Measurements from ENCODE around the gene FNIP2.
"Not testable (repeated sequence)": the region's sequence is repeated elsewhere in the genome, so short reads cannot be mapped to it uniquely, and the experiment has no call there.

FNIP2 gene

GRCh38 chr4:158870626-158871334 is 102.0 kb downstream of the FNIP2 start:
- peak; percentile 66 for DNase-seq (ENCODE audit: low spot score)

- no peak for DNase-seq (ENCODE audit: low spot score)
Measured at GRCh38 chr4:158871335-158871724, 102.5 kb downstream of the FNIP2 start.

- no peak for DNase-seq (ENCODE audit: low spot score)
Measured at GRCh38 chr4:158873795-158874401, 105.1 kb downstream of the FNIP2 start.

- DNase-seq (ENCODE audit: low spot score), result no peak
Measured at GRCh38 chr4:158875026-158875425, 106.2 kb downstream of the FNIP2 start.

GRCh38 chr4:158875455-158875854 is 106.6 kb downstream of the FNIP2 start:
- no peak for DNase-seq (ENCODE audit: low spot score)

- no peak for DNase-seq (ENCODE audit: low spot score)
Measured at GRCh38 chr4:158877069-158877468, 108.2 kb downstream of the FNIP2 start.

DNA sequence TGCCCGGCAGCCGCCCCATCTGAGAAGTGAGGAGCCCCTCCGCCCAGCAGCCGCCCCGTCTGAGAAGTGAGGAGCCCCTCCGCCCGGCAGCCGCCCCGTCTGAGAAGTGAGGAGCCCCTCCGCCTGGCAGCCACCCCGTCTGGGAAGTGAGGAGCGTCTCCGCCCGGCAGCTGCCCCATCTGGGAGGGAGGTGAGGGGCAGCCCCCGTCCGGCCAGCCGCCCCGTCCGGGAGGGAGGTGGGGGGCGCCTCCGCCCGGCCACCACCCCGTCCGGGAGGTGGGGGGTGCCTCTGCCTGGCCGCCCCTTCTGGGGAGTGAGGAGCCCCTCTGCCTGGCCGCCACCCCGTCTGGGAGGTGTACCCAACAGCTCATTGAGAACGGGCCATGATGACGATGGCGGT is 113.3 kb downstream of the FNIP2 start:
- DNase-seq (ENCODE audit: low spot score), result not testable (repeated sequence)

DNA sequence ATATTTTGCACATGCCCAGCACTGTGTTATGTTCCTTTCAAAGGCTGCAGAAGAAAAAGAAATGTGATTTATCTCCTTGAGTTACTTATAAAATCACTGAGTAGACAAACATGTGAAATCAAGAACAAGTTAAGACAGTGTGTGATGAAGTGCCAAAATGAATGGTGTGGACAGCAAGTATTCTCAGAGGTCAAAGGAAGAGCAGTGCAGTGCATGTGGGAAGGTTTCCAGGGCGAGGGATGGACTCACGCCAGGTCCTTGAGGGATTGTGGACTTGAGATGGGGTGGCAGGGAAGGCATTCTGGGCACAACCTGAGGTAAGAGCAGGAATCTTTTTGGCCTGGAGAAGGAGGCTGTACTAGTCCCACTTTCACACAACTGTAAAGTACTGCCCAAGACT is 115.5 kb downstream of the FNIP2 start:
- no peak for DNase-seq (ENCODE audit: low spot score)

DNA sequence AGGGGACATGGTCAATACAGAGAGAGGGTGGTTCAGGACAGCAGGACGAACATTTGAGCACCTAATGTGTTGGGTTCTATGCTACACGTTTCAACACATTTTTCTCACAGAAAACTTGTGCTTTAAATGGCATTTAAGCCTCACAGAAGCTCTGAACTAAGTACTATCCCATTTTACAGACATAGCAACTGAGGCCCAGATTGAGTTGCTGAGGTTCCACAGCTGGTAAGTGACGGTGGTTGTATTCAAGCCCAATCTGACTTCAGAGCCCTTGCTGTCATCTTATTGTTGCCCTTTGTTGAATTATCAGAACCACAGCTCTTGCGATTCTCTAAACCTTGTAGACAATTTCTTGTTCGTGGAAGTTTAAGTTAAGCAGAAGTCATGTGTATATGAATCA is 116.7 kb downstream of the FNIP2 start:
- no peak for DNase-seq (ENCODE audit: low spot score)

GRCh38 chr4:158890294-158890693 is 121.5 kb downstream of the FNIP2 start:
- DNase-seq (ENCODE audit: low spot score), result no peak

- DNase-seq (ENCODE audit: low spot score), result no peak
Measured at GRCh38 chr4:158891256-158891655, 122.4 kb downstream of the FNIP2 start.

DNA sequence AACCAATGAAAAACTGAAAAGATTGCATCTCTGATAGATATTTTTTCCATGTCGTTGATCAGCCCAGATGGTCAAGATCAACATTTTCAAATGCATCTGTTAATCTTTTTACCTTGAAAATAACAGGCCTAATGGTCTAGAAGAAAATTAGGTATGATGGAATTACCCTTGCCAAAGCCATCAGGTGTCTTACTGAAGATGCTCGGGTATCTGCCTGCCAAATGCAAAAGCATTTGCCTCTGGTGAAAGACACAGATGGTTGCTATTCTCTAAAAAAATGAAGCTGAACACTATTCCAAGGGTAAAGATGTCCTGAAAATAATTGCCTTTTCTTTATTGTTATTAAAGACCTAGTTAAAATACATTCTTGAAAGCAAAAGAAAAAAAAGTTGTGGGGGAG is 126.0 kb downstream of the FNIP2 start:
- DNase-seq (ENCODE audit: low spot score), result no peak

DNA sequence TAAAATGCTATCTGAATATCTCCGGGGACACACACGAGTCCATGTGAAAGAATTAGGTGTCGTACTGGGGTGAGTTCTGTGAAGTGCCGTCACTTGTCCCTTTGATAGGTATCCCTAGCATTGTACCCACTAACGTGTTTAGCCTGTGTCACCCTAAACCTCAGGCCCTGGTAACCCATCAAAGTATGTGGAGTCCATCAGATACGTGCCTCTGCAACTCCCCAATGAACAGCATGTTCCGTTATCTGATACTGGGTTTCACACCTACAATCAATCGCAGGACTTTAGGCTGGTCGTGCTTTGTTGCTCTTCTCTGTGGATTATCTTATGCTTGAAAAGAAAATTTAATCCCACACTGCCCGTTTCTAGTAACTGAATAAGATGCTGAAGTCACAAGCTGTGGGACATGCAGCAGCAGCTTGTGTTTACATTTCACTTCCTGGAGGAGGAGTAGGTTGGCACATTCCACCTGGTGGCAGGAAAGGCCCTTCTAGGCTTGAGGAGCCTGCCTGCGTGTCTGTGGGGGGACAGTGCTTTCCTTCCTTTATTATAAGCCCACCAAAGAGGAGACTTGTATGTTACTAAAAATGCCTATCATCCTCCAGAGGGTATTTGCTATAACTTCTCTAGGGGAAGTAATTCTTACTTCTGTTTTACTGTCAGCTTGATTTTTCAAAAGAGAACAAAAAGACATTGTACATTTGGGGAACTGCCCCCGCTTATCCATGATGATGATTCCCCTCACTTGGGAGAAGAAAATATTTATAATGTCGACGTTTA is 127.2 kb downstream of the FNIP2 start:
- peak; percentile 23 for DNase-seq (ENCODE audit: low spot score)

DNA sequence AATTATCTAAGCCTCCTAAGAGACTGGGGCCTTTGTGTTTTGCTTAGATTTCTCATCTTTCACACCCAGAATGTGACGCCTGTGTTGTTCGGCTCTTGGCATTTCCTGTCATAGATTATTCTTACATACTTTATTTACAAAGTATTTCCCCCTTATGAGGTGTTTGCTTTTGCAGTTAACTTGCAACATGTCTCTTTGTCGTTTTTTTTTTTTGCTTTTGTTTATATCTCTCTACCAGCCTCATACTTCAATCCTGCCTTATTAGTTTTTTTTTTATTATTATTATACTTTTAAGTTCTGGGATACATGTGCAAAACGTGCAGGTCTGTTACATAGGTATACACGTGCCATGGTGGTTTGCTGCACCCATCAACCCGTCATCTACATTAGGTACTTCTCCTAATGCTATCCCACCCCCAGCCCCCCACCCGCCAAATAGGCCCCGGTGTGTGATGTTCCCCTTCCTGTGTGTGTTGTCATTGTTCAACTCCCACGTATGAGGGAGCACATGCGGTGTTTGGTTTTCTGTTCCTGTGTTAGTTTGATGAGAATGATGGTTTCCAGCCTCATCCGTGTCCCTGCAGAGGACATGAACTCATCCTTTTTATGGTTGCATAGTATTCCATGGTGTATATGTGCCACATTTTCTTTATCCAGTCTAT is 127.9 kb downstream of the FNIP2 start:
- DNase-seq (ENCODE audit: low spot score), result not testable (repeated sequence)

GRCh38 chr4:158900408-158900807 is 131.6 kb downstream of the FNIP2 start:
- not testable (repeated sequence) for DNase-seq (ENCODE audit: low spot score)

- peak; percentile 19 for DNase-seq (ENCODE audit: low spot score)
Measured at GRCh38 chr4:158902280-158903078, 133.7 kb downstream of the FNIP2 start.

DNA sequence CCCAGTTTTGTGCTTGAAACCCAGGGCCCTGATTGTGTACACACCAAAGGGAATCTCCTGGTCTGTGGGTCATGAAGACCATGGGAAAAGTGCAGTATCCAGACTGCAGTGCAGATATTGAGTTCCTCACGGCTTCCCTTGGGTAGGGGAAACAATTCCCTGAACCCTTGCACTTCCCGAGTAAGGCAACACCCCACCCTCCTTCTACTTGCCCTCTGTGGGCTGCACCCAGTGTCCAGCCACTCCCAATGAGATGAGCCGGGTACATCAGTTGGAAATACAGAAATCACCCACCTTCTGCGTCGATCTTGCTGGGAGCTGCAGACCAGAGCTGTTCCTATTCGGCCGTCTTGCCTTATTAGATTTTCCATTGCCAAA is 134.2 kb downstream of the FNIP2 start:
- DNase-seq (ENCODE audit: low spot score), result no peak

DNA sequence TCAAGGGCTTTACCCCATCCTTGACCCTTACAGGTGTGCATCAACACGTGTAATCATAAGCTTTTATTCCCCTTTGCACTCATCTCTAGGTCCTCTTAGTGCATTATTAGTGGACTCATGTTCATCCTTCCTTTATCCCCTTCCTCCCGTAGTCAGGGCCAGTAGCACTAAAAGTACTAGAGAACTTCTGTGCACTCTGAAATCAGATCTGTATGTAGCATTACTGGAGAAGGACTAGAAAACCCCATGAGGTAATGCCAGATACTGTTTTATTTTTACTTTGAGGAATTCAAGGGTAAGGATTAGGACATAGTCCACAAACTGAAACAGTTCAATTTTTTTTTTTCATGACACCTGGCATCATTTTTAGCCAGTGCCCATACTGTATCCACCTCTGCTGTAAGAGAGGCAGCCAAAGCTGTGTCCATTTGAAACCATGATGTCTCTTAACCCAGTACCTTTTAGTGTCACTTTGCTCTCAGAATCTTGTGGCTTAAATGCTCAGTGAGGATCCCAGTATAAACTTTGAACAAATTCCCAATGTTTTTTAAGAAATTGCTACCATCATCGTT is 134.7 kb downstream of the FNIP2 start:
- no peak for DNase-seq (ENCODE audit: low spot score)

DNA sequence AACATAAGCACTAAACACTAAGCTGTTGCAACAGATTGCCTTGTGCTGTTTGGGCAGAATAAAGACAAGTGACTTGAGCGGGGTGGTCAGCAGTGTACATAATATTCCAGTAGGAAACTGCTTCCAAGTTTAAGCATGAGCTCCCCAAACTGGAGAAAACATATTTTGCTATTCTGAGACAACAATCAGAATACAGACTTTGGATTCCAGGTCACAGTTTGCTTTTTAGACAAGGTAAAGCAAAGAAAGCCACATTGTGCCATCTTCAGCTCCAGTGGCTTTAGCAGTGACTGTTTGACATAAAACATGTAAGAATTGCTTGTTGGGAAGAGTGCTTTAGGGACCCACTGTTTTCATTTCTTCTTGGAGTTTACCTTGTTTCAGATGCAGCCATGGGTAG is 136.0 kb downstream of the FNIP2 start:
- DNase-seq (ENCODE audit: low spot score), result no peak

GRCh38 chr4:158906073-158906472 is 137.2 kb downstream of the FNIP2 start:
- no peak for DNase-seq (ENCODE audit: low spot score)

DNA sequence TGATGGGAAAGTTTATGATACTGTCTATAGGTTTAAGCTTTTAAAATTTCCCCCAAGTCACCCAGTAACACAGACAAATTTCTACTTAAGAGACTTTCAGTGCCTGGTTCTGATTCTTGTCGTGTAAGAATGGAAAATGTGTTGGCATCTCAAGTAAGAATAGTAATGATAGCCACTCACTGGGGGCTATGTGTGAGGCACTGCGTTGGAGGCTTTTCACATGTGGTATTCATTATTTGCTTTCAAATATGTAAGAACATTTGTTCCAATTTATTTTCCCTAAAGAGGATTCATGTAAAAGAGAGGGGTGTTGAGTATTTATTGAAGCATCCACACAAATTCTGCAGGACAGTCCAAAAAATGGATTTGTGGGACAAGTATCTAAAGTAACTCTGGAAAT is 143.6 kb downstream of the FNIP2 start:
- DNase-seq (ENCODE audit: low spot score), result no peak

- no peak for DNase-seq (ENCODE audit: low spot score)
Measured at GRCh38 chr4:158912806-158913205, 144.0 kb downstream of the FNIP2 start.
